ENCODE measurements around the gene CCDC74A.

DNA sequence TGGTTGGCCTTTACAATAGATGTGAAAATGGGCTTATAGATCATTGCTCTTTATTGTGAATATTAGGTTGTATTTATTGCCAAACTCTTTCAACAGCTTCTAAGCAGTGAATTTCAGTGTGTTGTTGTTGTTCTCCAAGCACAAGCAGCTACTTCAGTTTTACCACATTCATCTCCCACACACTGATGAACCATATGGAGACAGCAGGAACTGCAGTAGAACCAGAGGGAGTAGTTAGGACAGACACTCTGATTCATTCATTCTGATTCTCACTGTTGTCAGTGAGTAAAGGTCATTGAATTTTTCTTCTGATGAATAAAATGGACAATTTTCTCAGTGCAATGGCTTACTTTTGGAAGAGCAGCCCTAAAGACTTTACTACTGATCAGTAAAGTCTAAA is 40.2 kb downstream of the CCDC74A start:
- TF ChIP-seq, protein P1, sequence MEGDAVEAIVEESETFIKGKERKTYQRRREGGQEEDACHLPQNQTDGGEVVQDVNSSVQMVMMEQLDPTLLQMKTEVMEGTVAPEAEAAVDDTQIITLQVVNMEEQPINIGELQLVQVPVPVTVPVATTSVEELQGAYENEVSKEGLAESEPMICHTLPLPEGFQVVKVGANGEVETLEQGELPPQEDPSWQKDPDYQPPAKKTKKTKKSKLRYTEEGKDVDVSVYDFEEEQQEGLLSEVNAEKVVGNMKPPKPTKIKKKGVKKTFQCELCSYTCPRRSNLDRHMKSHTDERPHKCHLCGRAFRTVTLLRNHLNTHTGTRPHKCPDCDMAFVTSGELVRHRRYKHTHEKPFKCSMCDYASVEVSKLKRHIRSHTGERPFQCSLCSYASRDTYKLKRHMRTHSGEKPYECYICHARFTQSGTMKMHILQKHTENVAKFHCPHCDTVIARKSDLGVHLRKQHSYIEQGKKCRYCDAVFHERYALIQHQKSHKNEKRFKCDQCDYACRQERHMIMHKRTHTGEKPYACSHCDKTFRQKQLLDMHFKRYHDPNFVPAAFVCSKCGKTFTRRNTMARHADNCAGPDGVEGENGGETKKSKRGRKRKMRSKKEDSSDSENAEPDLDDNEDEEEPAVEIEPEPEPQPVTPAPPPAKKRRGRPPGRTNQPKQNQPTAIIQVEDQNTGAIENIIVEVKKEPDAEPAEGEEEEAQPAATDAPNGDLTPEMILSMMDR (IDR thresholded peaks at IDR 0.05): no peak
- TF ChIP-seq POLR2A (IDR thresholded peaks at IDR 0.05): no peak
